H9 (cell line): ENCODE measurements around the gene ANKRD39. TPM values are rescaled to one million over a fixed set of nuclear protein-coding genes. Genes with fewer than 3 reads are reported as not detected.

Experiments used
- DNase-seq: peaks from one replicate; pipeline ENCODE4 v3.0.0-alpha.2; 2017
- H2AFZ ChIP-seq: one replicate; pipeline ENCODE4 v1.6.1; 2013; ENCODE audit warnings: mild to moderate bottlenecking, low read length, control low read depth, moderate library complexity
- H2AK5ac ChIP-seq: 2 replicates; pipeline ENCODE4 v1.6.1; 2013; ENCODE audit warnings: low read length, control low read depth, mixed read lengths; ENCODE audit not compliant: insufficient read length
- H2BK120ac ChIP-seq: one replicate; pipeline ENCODE4 v1.6.1; 2013; ENCODE audit warnings: low read depth, mild to moderate bottlenecking, low read length, control low read depth, inconsistent platforms; ENCODE audit not compliant: poor library complexity, severe bottlenecking
- H2BK12ac ChIP-seq: 2 replicates; pipeline ENCODE4 v1.6.1; 2013; ENCODE audit warnings: low read length, control low read depth, mixed read lengths, low read depth; ENCODE audit not compliant: insufficient read length
- H2BK15ac ChIP-seq: 2 replicates; pipeline ENCODE4 v1.6.1; 2013; ENCODE audit warnings: low read depth, low read length, control low read depth
- H2BK20ac ChIP-seq: one replicate; pipeline ENCODE4 v1.6.1; 2013; ENCODE audit warnings: low read depth, mild to moderate bottlenecking, low read length, control low read depth, inconsistent platforms; ENCODE audit not compliant: poor library complexity, severe bottlenecking
- H2BK5ac ChIP-seq: 2 replicates; pipeline ENCODE4 v1.6.1; 2013; ENCODE audit warnings: low read length, control low read depth, mixed read lengths; ENCODE audit not compliant: insufficient read length
- H3K14ac ChIP-seq: 2 replicates; pipeline ENCODE4 v1.6.1; 2013; ENCODE audit warnings: low read length, control low read depth; ENCODE audit not compliant: insufficient read depth
- H3K18ac ChIP-seq: 2 replicates; pipeline ENCODE4 v1.6.1; 2013; ENCODE audit warnings: low read depth, mild to moderate bottlenecking, mixed read lengths, low read length, control low read depth; ENCODE audit not compliant: insufficient read length
- H3K23ac ChIP-seq: 2 replicates; pipeline ENCODE4 v1.6.1; 2013; ENCODE audit warnings: low read length, control low read depth, mixed read lengths, low read depth; ENCODE audit not compliant: insufficient read length
- H3K23me2 ChIP-seq: 2 replicates; pipeline ENCODE4 v1.6.1; 2013; ENCODE audit warnings: low read depth, mild to moderate bottlenecking, mixed read lengths, low read length, control low read depth; ENCODE audit not compliant: insufficient read length, poor library complexity, severe bottlenecking
- H3K27ac ChIP-seq: 2 replicates; pipeline ENCODE4 v1.5.1; 2013; ENCODE audit warnings: low read length, control low read depth, mixed read lengths, low read depth; ENCODE audit not compliant: insufficient read length
- H3K27me3 ChIP-seq: 2 replicates; pipeline ENCODE4 v1.6.1; 2013; ENCODE audit warnings: low read length, control low read depth, inconsistent platforms; ENCODE audit not compliant: insufficient read depth
- H3K4ac ChIP-seq: 2 replicates; pipeline ENCODE4 v1.6.1; 2013; ENCODE audit warnings: low read depth, mild to moderate bottlenecking, control low read depth, inconsistent platforms, low read length, moderate library complexity
- H3K4me1 ChIP-seq: 2 replicates; pipeline ENCODE4 v1.6.1; 2013; ENCODE audit warnings: low read length, control low read depth, inconsistent platforms; ENCODE audit not compliant: insufficient read depth
- H3K4me2 ChIP-seq: 2 replicates; pipeline ENCODE4 v1.6.1; 2013; ENCODE audit warnings: low read length, control low read depth, mixed read lengths; ENCODE audit not compliant: insufficient read length, insufficient read depth
- H3K56ac ChIP-seq: 2 replicates; pipeline ENCODE4 v1.6.1; 2013; ENCODE audit warnings: low read depth, mild to moderate bottlenecking, mixed read lengths, low read length, control low read depth; ENCODE audit not compliant: insufficient read length
- H3K79me1 ChIP-seq: 2 replicates; pipeline ENCODE4 v1.6.1; 2013; ENCODE audit warnings: low read depth, mild to moderate bottlenecking, moderate library complexity, low read length, control low read depth, inconsistent platforms; ENCODE audit not compliant: insufficient read depth, poor library complexity, severe bottlenecking
- H3K79me2 ChIP-seq: 2 replicates; pipeline ENCODE4 v1.6.1; 2013; ENCODE audit warnings: low read length, control low read depth, inconsistent platforms; ENCODE audit not compliant: insufficient read depth
- H3K9ac ChIP-seq: 2 replicates; pipeline ENCODE4 v1.6.1; 2013; ENCODE audit warnings: low read length, control low read depth, mixed read lengths; ENCODE audit not compliant: insufficient read length; ENCODE audit errors: extremely low read depth
- H3K9me3 ChIP-seq: one replicate; pipeline ENCODE4 v1.6.1; 2013; ENCODE audit warnings: low read depth, low read length, inconsistent platforms; ENCODE audit not compliant: control insufficient read depth
- H3T11ph ChIP-seq: one replicate; pipeline ENCODE4 v1.6.1; 2013; ENCODE audit warnings: mild to moderate bottlenecking, low read length, control low read depth, inconsistent platforms
- H4K20me1 ChIP-seq: one replicate; pipeline ENCODE4 v1.6.1; 2013; ENCODE audit not compliant: control insufficient read depth, insufficient read length, insufficient read depth
- H4K5ac ChIP-seq: 2 replicates; pipeline ENCODE4 v1.6.1; 2013; ENCODE audit warnings: low read depth, mild to moderate bottlenecking, mixed read lengths, low read length, control low read depth; ENCODE audit not compliant: insufficient read length
- H4K8ac ChIP-seq: replicated peaks from 2 replicates; pipeline ENCODE4 v1.6.1; 2013; ENCODE audit warnings: low read length, control low read depth, mixed read lengths, low read depth; ENCODE audit not compliant: insufficient read length
- H4K91ac ChIP-seq: 2 replicates; pipeline ENCODE4 v1.6.1; 2013; ENCODE audit warnings: low read depth, mild to moderate bottlenecking, moderate library complexity, mixed read lengths, low read length, control low read depth; ENCODE audit not compliant: insufficient read length
- H3K27ac Mint-ChIP-seq, 3 experiments: 2 replicates in 2 of 3; 3 replicates in 1 of 3; pipeline ENCODE4 v1.8.0; 2020 to 2021; ENCODE audit warnings: mixed read lengths in 3 of 3, mild to moderate bottlenecking in 1 of 3, moderate library complexity in 1 of 3
- H3K27me3 Mint-ChIP-seq: 2 replicates; pipeline ENCODE4 v1.8.0; 2021; ENCODE audit warnings: low read depth, mild to moderate bottlenecking, moderate library complexity, mixed read lengths
- H3K36me3 Mint-ChIP-seq, 3 experiments: 2 replicates in 2 of 3; 3 replicates in 1 of 3; pipeline ENCODE4 v1.8.0; 2020 to 2021; ENCODE audit warnings: low read depth in 3 of 3, mixed read lengths in 3 of 3; ENCODE audit not compliant: insufficient read depth in 1 of 3
- H3K4me1 Mint-ChIP-seq, 2 experiments: 2 replicates each; pipeline ENCODE4 v1.8.0; 2020; ENCODE audit warnings: mixed read lengths in 2 of 2
- H3K4me3 Mint-ChIP-seq, 2 experiments: 2 replicates in 1 of 2; 3 replicates in 1 of 2; pipeline ENCODE4 v1.8.0; 2020 to 2021; ENCODE audit warnings: mild to moderate bottlenecking in 2 of 2, mixed read lengths in 2 of 2, moderate library complexity in 1 of 2
- H3K9me3 Mint-ChIP-seq, 2 experiments: 2 replicates in 1 of 2; 3 replicates in 1 of 2; pipeline ENCODE4 v1.8.0; 2020; ENCODE audit warnings: mild to moderate bottlenecking in 2 of 2, mixed read lengths in 2 of 2, moderate library complexity in 1 of 2
- CTCF ChIP-seq: fragments of 200-600 bp; sonication (generic); conservative IDR thresholded peaks from 3 replicates; pipeline ENCODE4 v1.8.0; 2021; ENCODE audit warnings: antibody characterized with exemption, mild to moderate bottlenecking
- WGBS: extraction: QIAGEN DNeasy Blood & Tissue Kit; methylation state at CpG from one replicate; pipeline ENCODE4 v1.1.7; 2013; ENCODE audit warnings: missing lambda C conversion rate, low lambda C conversion rate, mixed read lengths; ENCODE audit not compliant: insufficient read length; ENCODE audit errors: extremely low coverage; 5-methylcytosine and 5-hydroxymethylcytosine counted together
- total RNA-seq: library from RNA; stranded (reverse); gene quantifications from 2 replicates; pipeline ENCODE4 v1.2.1, GENCODE V29; 2021

ANKRD39 gene
- total RNA-seq, 1 experiment from 2014 or later = 13.0 TPM

DNA sequence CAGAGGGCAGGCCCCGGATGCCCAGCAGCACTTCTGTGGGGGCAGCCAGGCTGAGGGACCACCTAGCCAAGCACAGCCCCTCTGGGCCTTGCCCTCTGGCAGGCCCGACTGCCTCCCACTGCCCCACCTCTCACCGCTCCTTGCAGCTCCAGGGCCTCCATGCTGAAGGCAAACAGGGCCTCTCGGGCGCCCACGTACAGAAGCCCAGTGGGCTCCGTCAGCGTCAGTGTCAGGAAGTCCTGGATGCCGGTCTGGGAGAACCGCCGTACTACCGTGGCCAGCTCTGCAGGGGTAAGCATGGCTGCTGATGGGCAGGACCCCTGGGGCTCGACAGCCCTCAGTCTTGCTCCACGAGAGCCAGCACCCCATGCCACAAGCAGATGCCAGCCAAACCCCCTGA, 8.3 kb upstream of the ANKRD39 start:
- no peak overlapping the region for H2BK15ac ChIP-seq
- H3K79me1 ChIP-seq = peaks cover 10% of the 10 kb centered on the region
- H3K18ac ChIP-seq = no peak overlapping the region
- no peak overlapping the region for H3K27ac Mint-ChIP-seq
- H3K23me2 ChIP-seq = peaks cover 16% of the 10 kb centered on the region
- TF ChIP-seq CTCF = no peak
- H3K9ac ChIP-seq = no peak overlapping the region
- H3K56ac ChIP-seq = no peak overlapping the region
- H3K4ac ChIP-seq = no peak overlapping the region
- H2BK12ac ChIP-seq = no peak overlapping the region
- WGBS = no CpG with 5 or more reads among the region's 14 CpGs
- H2BK120ac ChIP-seq = no peak overlapping the region
- H2BK5ac ChIP-seq = no peak overlapping the region
- H2BK20ac ChIP-seq = no peak overlapping the region
- no peak overlapping the region for H3K27ac ChIP-seq
- H3T11ph ChIP-seq = no peak overlapping the region
- H3K36me3 Mint-ChIP-seq = peaks cover 24 to 56% (median 56%) of the 10 kb centered on the region in 3 experiments; a peak in 6 of 7 replicates
- H3K23ac ChIP-seq = no peak overlapping the region
- no peak overlapping the region for H4K91ac ChIP-seq
- H4K5ac ChIP-seq = no peak overlapping the region
- peaks cover 14 to 15% of the 10 kb centered on the region in 2 experiments for H3K4me1 Mint-ChIP-seq
- H3K4me1 ChIP-seq = 0 out of 2 replicates have a peak, but pooled peaks cover 3% of the 10 kb centered on the region
- no peaks in the 10 kb centered on the region for H3K27me3 ChIP-seq
- H2AK5ac ChIP-seq = no peak overlapping the region
- DNase-seq = no peak
- H3K4me3 Mint-ChIP-seq = no peak overlapping the region
- no peak overlapping the region for H4K8ac ChIP-seq
- H3K9me3 Mint-ChIP-seq = no peaks in the 10 kb centered on the region
- H3K9me3 ChIP-seq = no peaks in the 10 kb centered on the region
- no peak overlapping the region for H2AFZ ChIP-seq
- H3K27me3 Mint-ChIP-seq = no peaks in the 10 kb centered on the region; the same call in 1 of the 2 replicates
- H3K4me2 ChIP-seq = no peak overlapping the region
- H4K20me1 ChIP-seq = no peaks in the 10 kb centered on the region
- peaks cover 10% of the 10 kb centered on the region; the same call in 1 of the 2 replicates for H3K79me2 ChIP-seq
- H3K14ac ChIP-seq = no peak overlapping the region
